ENCODE results near the gene ATP1B1.
"Not testable (repeated sequence)": the region's sequence is repeated elsewhere in the genome, so short reads cannot be mapped to it uniquely, and the experiment has no call there.

The ATP1B1 gene

DNA sequence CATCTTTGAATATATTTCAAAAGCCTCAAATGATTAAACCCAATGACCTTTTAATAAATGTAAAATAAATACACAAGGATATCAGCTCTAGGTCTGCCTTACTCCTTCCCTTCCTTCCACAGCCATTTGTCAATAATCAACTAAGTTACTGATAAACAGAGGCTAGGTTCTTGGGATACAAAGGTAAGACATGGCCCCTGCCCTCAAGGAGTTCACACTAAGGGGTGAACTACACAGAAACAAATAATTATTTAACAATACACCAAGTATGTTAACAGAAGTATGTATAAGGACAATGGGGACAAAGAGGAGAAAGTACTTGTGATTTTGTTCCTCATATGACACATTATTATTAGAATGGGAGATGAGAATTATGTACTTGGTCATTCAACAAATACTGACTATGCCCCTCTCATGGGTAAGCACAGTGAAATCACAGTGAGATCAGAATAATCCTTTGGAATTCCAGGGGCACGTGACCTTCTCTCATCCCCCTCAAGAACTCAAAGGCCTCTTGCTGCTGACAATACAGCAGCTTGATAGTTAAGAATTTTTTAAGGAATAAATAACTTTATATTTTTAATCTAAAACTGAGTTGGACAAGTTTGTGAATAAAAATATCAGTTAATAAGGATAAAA is 40.2 kb downstream of the ATP1B1 start:
- no peak for DNase-seq

- DNase-seq: no peak
Observed at GRCh38 chr1:169148472-169149252, 42.2 kb downstream of the ATP1B1 start.

DNA sequence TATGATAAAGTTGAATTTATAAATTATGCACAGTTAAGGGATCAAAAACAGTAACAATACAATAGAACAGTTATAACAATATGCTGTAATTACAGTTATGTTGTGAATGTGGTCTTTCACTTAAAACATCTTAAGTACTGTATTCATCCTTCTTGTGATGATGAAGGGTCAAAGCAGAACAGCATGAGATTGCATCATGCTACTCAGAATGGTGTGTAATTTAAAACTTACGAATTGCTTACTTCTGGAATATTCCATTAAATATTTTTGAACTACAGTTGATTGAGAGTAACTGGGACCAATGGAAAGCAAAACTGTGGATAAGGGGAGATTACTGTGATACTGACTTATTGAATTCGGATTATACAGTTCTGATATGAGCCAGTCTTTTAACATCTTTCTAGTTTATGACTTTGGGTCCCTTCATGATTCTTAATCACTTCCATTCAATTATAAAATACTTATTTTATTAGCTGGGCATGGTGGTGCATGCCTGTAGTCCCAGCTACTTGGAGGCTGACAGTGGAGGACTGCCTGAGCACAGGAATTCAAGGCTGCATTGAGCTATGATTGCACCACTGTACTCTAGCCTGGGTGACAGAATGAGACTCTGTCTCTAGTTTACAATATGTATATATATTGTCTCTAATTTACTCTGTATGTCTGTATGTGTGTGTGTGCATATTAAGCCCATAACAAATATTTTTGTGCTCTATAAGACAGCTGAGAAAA is 43.2 kb downstream of the ATP1B1 start:
- DNase-seq: no peak

- no peak for DNase-seq
Observed at GRCh38 chr1:169150641-169151337, 44.3 kb downstream of the ATP1B1 start.

DNA sequence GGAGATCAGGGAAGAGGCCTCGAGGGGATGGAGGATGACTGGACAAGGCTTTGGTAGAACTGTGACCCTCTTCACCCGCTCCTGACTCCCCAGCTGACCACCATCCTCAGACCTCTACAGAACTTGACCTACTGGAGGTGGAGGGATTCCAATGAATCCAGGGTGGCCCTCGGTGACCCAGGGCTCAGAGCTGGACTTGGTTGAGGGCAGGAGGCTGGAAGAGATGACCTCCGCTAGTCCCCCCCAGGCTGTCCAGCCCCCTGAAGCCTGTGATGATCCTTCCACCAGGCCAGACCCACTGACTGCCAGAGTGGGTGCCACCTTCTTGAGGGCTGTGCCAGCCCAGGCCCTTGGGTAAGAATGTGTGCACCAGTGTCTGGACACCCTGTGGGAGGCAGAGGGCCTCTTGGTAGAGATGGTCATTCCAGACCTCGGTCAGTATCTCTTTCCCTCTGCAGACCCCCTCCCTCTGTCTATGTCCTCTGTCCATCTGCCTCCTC is 44.9 kb downstream of the ATP1B1 start:
- DNase-seq: no peak

DNA sequence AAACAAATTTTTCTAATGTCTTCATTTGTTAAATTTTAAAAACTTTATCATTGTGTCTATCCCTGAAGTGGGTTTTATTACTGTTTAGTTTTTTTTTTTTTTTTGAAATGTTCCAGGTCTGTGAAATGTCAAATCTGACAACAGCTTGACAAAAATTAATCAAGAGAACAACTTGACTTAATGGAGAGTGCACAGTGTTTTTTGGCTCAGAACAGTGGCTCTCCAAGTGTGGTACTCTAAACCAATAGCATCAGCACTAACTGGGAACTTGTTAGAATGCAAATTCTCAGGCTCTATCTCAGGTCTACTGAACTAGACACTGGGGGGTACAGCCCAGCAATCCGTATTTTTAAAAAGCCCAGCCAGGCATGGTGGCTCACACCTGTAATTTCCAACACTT is 49.2 kb downstream of the ATP1B1 start:
- DNase-seq: no peak

DNA sequence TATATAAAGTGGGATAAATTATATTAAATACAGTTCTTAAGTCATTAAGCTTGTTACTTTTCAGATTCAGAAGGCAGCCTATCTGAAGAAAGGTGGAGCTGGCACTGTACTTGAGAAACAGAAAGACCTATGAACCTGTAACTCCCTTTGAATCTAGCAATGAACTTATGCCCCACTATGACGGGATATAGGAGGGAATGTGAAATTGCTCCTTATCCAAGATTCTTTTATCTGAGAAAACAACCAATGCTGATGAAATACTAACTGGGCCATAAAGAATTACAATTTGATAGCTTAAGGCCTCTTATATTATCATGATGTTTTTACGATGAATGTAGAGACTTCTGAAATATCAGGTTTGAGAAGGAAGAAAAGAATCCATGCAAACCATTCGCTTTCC is 50.1 kb downstream of the ATP1B1 start:
- no peak for DNase-seq

DNA sequence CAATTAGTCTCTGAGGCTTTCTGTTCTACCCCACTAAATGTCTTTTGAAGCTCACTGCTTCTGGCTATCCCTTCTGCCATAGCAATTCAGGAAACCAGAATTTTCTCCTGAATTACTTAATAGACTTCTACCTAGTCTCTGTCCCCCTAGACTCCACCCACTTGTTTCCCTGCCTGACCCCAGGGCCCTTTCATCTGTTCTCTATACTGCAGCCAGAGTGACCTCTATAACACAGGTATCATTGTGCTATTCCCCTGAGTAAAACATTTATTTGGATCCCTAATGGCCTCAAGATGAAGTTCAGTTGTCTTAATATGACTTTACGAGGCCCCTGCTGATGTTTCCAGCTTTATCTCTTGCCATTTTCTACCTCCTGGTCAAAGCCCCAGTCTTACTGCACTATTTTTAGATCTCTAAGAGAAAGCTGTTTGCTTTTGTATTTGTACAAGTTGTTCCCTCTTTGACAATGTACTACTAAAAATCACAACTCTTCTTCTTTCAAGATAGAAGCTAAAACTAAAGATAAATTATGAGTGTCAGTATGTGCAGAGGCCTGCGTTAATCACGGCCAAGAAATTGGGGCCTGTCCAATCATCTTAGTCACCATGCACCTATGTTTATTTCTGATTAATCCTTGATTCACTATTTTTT is 54.5 kb downstream of the ATP1B1 start:
- DNase-seq: no peak

DNA sequence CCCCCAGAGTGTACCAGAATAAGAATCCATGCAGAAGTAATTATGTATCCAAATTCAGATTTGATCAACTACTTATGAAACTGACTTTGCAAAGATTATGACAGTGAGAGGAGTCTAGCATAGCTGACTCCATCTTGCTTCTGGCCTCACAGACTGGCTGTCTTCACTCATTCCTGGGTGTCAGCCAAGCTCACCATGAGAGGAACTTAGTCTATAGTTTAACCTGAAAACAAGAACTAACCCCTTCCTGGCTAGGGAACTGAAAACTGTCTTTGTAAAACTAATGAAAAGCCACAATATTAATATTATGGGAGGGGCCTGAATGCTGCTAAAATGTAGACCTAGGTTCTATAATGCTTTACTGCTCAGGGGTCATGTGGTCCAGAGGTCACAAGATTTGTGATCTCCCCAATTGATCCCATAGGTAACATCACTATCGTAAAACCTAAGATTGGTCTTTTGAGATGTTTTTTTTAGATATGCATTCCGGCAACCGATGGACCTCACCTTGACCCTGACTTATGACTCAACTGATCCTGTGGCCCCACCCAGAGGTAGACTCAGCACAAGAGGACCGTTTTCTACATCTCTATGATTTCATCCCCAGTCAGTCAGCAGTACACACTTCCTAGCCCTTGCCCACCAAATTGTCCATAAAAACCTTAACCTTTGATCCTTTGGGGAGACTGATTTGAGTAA is 55.2 kb downstream of the ATP1B1 start:
- no peak for DNase-seq

- no peak for DNase-seq
Observed at GRCh38 chr1:169163059-169163458, 56.6 kb downstream of the ATP1B1 start.

DNA sequence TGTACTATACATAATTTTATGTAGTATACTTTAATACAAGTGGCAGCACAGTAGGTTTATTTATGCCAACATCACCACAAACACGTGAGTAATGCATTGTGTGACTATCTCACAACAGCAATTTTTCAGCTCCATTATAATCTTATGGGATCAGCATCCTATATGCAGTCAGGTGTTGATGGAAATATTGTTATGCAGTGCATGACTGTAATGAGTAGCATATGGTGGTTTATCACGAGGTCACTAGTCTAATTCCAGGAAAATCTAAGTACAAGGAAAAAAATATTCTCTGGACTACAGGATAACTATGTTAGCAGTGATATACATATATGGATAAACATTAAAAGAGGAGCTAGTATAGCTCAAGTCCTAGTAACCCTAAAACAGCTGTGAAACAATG is 69.0 kb downstream of the ATP1B1 start:
- DNase-seq: no peak

DNA sequence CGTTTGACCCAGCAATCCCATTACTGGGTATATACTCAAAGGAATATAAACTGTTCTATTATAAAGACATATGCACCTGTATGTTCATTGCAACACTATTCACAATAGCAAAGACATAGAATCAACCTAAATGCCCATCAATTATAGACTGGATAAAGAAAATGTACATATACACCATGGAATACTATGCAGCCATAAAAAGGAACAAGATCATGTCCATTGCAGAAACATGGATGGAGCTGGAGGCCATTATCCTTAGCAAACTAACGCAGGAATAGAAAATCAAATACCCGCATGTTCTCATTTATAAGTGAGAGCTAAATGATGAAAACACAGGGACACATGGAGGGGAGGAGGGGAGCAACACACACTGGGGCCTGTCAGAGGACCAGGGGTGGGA is 72.9 kb downstream of the ATP1B1 start:
- not testable (repeated sequence) for DNase-seq

DNA sequence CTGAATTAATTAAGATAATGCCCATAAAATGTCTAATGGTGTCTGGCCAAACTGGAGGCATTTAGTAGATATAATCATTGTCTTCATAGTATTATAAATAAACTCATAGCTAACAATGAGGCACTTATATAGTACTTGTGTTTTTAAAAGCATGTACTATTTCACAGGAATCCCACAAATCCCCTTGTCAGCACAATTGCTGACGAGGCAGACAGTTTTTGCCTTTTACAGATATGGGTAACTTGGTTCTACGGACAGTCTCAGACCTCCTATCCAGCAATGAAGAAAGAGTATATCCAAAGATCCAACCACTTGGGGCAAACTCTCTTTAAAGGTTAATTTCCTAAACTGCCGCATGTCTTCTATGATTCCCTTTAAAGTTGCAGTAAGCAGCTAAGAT is 73.7 kb downstream of the ATP1B1 start:
- DNase-seq: no peak

Measured in CD4-positive, alpha-beta T cell treated with Interferon alpha-2 for 1 hour (primary cell).